AG08395 (cell line): Measurements from ENCODE around the gene CLEC5A.
"Not testable (repeated sequence)": the region's sequence is repeated elsewhere in the genome, so short reads cannot be mapped to it uniquely, and the experiment has no call there.

Experiments used
- DNase-seq: peaks from one replicate; pipeline ENCODE4 v3.0.0; 2012; ENCODE audit warnings: mixed read lengths, low spot score

Gene CLEC5A

DNA sequence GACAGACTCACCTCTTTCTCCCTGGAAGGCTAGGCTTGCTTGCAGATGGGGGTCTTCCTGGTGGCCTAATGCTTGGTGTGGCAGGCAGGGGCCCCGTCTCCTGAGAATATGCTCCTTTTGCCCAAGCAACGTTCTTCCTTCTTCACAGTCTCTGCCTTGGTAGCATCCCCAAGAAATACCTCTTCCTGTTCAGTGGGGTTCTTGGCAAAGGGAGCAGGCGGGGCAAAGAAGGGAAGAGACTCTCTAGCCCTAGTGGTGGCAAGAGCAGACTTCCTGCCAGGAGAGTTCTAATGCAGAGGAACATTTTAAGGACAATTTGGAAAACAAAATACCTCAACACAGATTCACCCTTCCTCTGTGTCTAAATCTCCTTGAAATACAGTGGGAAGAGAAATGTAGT is at the start of gene CLEC5A:
TSS of gene CLEC5A (minus strand) at position 179 of the 400 bp plus-strand sequence. CDS start 682 bp downstream, outside the sequence.
- DNase-seq, result no peak

DNA sequence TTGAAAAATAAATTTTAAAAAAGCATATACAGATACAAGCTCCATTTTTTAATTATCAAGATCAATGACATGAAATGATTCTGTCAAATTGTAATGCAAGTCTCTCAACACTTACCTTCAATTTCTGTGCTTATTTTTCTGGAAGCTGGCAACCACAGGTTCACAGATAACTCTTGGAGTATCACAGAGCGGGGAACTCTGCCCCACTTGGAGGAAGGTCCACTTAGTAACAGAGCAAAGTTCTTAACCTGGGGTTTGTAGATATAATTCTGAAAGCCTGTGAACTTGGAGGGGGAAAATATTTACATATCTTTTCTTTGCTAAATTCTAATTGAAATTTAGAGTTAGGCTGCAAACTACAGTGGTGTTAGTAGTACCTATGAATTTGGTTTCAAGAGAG is 46.6 kb upstream of the CLEC5A start:
- no peak for DNase-seq

- DNase-seq, result no peak
Measured at GRCh38 chr7:141992688-141993087, 45.9 kb upstream of the CLEC5A start.

GRCh38 chr7:141992156-141992555 is 45.4 kb upstream of the CLEC5A start:
- DNase-seq, result no peak

- DNase-seq, result no peak
Measured at GRCh38 chr7:141991140-141991539, 44.4 kb upstream of the CLEC5A start.

DNA sequence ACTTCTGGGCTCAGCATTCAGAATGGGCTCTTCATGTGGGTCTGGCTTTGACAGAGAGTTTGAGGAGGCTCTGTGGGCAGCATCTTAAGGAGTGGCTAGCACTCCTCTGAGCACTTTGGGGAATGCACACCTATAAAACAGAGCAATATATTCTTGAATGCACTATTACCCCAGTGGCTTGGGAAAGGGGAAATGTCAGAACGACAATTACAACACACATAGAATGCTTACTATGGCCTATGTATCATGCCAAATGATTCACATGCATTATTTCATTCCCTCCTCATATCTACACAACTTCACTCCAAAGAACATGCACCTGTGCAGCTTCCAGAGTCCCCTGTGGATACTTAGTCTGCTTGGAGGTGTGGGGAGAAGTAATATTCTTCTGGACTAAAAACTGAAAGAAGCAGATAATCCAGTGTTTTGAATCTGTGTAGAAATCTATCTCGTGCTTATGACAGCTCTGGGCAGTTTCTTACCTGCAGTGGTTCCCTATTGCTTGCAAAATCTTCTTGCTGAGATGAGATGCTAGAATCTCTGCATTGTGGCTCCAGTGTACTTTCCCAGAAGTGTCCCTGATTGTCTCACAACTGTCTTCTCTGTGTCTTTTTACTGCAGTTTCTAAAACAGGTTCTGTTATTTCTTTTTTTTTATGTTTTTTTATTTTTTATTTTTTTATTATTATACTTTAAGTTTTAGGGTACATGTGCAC is 43.4 kb upstream of the CLEC5A start:
- no peak for DNase-seq

GRCh38 chr7:141987803-141988202 is 41.0 kb upstream of the CLEC5A start:
- DNase-seq, result not testable (repeated sequence)

DNA sequence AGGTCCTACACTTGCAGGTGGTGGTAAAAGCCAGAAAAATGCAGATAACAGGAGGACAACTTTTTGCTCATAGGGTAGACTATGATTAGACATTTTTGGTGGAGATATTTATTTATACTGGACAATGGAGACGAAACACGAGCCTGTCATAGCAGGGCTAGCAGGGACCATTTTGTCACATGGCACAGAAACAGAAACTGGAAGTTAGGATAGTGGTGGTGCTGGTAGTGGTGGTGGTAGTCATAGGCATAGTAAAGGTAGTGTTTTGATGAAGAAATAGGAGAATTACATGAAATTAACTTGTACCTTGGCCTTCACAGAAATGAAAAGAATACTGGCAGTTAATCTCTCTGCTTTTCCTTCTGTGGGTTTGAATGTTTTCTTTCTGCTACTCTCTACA is 40.1 kb upstream of the CLEC5A start:
- DNase-seq, result no peak

- DNase-seq, result not testable (repeated sequence)
Measured at GRCh38 chr7:141985926-141986325, 39.2 kb upstream of the CLEC5A start.

- DNase-seq, result no peak
Measured at GRCh38 chr7:141979568-141979967, 32.8 kb upstream of the CLEC5A start.

DNA sequence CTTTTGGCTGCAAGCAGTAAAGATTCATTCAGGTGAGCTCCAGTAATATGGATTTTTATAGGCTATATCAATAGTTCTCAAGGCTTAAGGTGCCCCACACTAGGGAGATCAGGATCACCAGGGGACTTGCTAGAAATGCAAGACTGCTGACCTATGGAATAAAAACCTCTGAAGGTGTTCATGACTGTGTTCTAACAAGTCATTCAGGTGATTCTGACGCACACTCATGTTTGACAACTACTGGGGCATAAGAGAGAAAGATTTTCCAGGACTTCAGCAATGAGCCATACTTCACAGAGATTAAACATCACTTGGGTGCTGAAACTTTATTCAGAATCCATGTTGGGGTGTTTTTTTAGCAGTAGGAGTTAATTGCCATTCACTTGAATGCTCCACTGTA is 31.6 kb upstream of the CLEC5A start:
- no peak for DNase-seq

- no peak for DNase-seq
Measured at GRCh38 chr7:141976524-141977245, 29.9 kb upstream of the CLEC5A start.

GRCh38 chr7:141975806-141976523 is 29.2 kb upstream of the CLEC5A start:
- DNase-seq, result peak; percentile 2

- no peak for DNase-seq
Measured at GRCh38 chr7:141974831-141975230, 28.1 kb upstream of the CLEC5A start.

DNA sequence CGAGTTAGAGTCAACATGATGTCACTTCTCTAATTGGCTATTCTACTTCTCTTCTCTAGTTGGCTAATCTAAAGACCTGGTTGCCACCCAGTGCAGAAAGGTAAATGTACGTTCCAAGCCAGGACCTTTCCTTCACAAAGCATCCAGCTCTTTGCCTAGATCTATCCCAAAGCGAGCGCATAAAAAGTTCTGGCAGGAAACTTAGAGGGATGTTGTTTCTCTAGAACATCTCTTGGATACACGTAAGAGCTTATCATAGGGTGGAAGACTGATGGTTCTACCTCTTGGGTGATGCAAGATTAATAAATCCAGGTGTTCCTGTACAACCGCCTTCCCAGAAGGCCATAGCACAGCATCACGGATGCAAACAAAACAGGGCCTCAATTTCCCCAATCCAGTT is 26.9 kb upstream of the CLEC5A start, which contains the start of gene TAS2R38:
TSS of gene TAS2R38 (minus strand) at position 101 of the 400 bp plus-strand sequence. CDS start at position 17, 84 bp downstream.
- no peak for DNase-seq

- DNase-seq, result no peak
Measured at GRCh38 chr7:141960687-141961422, 14.1 kb upstream of the CLEC5A start.

DNA sequence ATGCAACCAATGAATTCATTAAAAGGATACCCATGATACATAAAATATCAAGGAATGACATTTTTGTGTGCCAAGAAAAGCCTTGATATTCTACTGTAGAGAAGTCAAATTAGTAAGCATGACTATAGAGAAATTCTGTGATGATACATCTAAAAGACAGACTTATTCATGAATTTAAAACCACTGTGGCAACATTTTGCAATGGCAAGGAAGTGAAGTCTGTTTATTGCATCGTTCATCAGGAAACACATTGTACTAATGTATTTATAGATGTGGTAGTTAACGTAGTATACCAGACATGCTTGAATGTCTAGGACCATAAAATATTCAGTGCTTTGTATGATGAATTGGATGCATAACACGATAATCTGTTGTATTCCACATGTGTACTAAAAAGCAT is 9.3 kb upstream of the CLEC5A start:
- DNase-seq, result no peak

GRCh38 chr7:141954334-141954733 is 7.6 kb upstream of the CLEC5A start:
- DNase-seq, result no peak

DNA sequence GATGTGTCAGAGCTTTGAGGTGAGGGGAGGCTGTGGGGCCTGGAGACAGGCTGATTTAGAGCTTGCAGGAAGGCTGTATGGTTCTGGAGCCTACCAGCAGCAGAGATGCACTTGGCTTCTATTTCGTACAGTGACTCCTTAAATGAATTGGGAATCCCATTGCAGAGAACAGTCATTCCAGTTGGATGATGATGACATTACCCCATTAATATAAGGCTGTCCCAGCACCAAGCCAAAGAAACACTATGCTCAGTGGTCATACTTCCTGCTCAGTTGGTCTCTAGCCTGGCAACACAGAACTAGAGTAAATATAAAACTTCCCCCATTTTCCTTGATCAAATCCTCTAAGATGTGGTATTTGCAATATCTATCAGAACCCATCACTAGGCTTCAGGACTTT is 5.7 kb upstream of the CLEC5A start:
- no peak for DNase-seq

DNA sequence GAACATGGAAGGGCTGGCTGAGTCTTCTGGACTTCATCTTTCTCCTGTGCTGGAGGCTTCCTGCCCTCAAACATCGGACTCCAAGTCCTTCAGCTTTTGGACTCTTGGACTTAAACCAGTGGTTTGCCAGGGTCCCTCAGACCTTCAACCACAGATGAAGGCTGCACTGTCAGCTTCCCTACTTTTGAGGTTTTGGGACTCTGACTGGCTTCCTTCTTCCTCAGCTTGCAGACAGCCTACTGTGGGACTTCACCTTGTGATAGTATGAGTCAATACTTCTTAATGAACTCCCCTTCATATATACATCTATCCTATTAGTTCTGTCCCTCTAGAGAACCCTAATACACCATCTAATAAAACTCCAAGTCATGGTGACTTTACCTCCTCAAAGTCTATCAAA is 4.0 kb upstream of the CLEC5A start:
- no peak for DNase-seq

GRCh38 chr7:141949911-141950310 is 3.1 kb upstream of the CLEC5A start:
- DNase-seq, result no peak

DNA sequence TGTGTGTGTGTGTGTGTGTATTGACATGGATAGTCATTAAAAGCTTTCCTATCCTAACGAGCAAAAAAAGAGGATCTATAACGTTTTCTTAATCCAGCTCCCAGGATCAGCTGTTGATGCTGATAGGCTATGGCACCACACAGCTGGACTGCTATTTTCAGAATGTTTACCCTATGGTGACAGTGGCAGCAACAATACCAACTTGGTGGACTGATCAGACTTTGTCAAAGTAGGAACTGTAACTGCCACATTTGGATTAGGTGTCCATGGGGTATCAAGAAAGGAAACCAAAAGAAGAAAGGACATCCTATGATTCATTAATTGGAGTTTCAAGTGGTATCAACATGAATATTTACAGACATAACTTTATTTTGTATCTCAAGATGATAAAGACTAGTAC is 2.7 kb upstream of the CLEC5A start:
- no peak for DNase-seq
